Measurements from ENCODE around the gene PREX1.

DNA sequence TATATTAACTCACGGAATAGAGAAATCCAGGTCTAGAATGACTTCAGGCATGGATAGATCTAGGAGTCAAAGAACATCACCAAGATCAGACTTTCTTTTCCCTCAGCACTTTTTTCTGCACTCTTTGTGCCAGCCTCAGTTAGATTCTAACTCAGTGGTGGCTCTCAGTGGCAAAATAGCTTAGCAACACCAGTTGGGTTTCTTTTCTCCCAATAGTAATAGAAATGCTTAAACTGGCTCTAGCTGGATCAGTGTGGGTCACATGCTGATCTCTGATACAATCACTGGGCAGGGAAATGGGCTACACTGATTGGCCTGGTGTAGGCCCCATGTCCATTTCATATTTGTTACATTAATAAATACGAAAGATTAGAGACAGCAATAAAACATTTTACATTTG, 49.5 kb upstream of the PREX1 start:
- TF ChIP-seq, protein P1, sequence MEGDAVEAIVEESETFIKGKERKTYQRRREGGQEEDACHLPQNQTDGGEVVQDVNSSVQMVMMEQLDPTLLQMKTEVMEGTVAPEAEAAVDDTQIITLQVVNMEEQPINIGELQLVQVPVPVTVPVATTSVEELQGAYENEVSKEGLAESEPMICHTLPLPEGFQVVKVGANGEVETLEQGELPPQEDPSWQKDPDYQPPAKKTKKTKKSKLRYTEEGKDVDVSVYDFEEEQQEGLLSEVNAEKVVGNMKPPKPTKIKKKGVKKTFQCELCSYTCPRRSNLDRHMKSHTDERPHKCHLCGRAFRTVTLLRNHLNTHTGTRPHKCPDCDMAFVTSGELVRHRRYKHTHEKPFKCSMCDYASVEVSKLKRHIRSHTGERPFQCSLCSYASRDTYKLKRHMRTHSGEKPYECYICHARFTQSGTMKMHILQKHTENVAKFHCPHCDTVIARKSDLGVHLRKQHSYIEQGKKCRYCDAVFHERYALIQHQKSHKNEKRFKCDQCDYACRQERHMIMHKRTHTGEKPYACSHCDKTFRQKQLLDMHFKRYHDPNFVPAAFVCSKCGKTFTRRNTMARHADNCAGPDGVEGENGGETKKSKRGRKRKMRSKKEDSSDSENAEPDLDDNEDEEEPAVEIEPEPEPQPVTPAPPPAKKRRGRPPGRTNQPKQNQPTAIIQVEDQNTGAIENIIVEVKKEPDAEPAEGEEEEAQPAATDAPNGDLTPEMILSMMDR (IDR thresholded peaks at IDR 0.05) = peak in 3 of 6 experiments; percentile 33 to 47 (median 41)
- TF ChIP-seq POLR2A (IDR thresholded peaks at IDR 0.05) = no peak
